ENCODE measurements around the gene MAP3K14. TPM values are rescaled to one million over a fixed set of nuclear protein-coding genes. Genes with fewer than 3 reads are reported as not detected.

The MAP3K14 gene
- total and polyA plus RNA-seq, 10 of the 15 experiments (the other 5 are each of a cell fraction or from before 2014, with no cell fraction given), result 2.1 to 33.3 (median 19.7) TPM

DNA sequence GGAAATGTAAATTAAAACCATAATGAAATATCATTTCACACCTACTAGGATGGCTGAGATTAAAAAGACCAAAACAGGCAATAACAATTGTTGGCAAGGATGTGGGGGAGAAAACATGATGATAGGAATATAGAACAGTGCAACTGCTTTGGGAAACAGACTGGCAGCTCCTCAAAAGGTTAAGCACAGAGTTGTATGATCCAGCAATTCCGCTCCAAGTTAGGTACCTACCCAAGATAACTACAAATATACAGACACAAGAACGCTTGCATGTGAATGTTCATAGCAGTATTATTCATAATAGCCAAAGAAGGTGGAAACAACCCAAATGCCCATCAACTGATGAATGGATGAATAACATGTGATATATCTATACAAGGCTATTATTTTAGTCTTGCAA, 35.0 kb upstream of the MAP3K14 start:
- Histone ChIP-seq H3K9ac (ENCODE audit: control insufficient read depth, insufficient read depth, low read length) (no peak overlapping the region), H2AFZ (ENCODE audit: control insufficient read depth, low read depth, low read length) (no peak overlapping the region), H3K4me2 (ENCODE audit: control insufficient read depth, insufficient read depth) (no peak overlapping the region), H3K4me1 (ENCODE audit: control insufficient read depth, insufficient read depth, low read length) (peaks cover 15% of the 10 kb centered on the region), H4K20me1 (ENCODE audit: control insufficient read depth, insufficient read depth) (no peaks in the 10 kb centered on the region), H3K27ac (ENCODE audit: control insufficient read depth, insufficient read depth) (no peak overlapping the region), H3K4me3 (no peak overlapping the region), H3K79me2 (ENCODE audit: control insufficient read depth, insufficient read depth, low read length) (no peaks in the 10 kb centered on the region), H3K9me3 (replicated peaks; ENCODE audit: control insufficient read depth, insufficient read depth, low read length) (peaks cover 5% of the 10 kb centered on the region), H3K36me3 (ENCODE audit: control insufficient read depth in 2 of 2, insufficient read depth in 2 of 2, low read length in 1 of 2) (no peaks in the 10 kb centered on the region), H3K27me3 (replicated peaks in 1 of 2; ENCODE audit: control insufficient read depth in 2 of 2, insufficient read depth in 2 of 2, low read length in 1 of 2) (no peaks in the 10 kb centered on the region)
- DNase-seq (ENCODE audit: low read depth, low spot score), result no peak
- intact Hi-C loops (cut with micrococcal nuclease; ENCODE audit: unreplicated experiment) (no loop called here), in situ Hi-C loops (cut with MboI) (no loop called here)
- ATAC-seq, result no peak
- RAD21 ChIA-PET (ENCODE audit: unreplicated experiment), result no interaction called here
- no peak for FAIRE-seq
- BruUV-seq (replicated peaks), result no TSS peak
- TF ChIP-seq KLF5 (IDR thresholded peaks at IDR 0.05; ENCODE audit: partially characterized antibody) (peak; percentile 49), SIN3A (IDR thresholded peaks at IDR 0.05; ENCODE audit: low read depth, low read length) (no peak), CBX5 (IDR thresholded peaks at IDR 0.05; ENCODE audit: low read depth) (0 out of 2 replicates have a peak, but pooled peaks have one; percentile 56), NFXL1 (IDR thresholded peaks at IDR 0.05; ENCODE audit: borderline replicate concordance) (no peak), SMAD5 (IDR thresholded peaks at IDR 0.05; ENCODE audit: low read depth) (no peak), STAT1 (conservative IDR thresholded peaks at IDR 0.05) (no peak), MEF2B (IDR thresholded peaks at IDR 0.05; ENCODE audit: partially characterized antibody, poor library complexity, severe bottlenecking) (no peak)
- TF ChIP-seq, protein P1, sequence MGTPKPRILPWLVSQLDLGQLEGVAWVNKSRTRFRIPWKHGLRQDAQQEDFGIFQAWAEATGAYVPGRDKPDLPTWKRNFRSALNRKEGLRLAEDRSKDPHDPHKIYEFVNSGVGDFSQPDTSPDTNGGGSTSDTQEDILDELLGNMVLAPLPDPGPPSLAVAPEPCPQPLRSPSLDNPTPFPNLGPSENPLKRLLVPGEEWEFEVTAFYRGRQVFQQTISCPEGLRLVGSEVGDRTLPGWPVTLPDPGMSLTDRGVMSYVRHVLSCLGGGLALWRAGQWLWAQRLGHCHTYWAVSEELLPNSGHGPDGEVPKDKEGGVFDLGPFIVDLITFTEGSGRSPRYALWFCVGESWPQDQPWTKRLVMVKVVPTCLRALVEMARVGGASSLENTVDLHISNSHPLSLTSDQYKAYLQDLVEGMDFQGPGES (IDR thresholded peaks at IDR 0.05), result no peak
- TF ChIP-seq, protein P2, sequence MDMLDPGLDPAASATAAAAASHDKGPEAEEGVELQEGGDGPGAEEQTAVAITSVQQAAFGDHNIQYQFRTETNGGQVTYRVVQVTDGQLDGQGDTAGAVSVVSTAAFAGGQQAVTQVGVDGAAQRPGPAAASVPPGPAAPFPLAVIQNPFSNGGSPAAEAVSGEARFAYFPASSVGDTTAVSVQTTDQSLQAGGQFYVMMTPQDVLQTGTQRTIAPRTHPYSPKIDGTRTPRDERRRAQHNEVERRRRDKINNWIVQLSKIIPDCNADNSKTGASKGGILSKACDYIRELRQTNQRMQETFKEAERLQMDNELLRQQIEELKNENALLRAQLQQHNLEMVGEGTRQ (IDR thresholded peaks at IDR 0.05; ENCODE audit: borderline replicate concordance, low read depth, low read length), result no peak
- TF ChIP-seq, protein P3, sequence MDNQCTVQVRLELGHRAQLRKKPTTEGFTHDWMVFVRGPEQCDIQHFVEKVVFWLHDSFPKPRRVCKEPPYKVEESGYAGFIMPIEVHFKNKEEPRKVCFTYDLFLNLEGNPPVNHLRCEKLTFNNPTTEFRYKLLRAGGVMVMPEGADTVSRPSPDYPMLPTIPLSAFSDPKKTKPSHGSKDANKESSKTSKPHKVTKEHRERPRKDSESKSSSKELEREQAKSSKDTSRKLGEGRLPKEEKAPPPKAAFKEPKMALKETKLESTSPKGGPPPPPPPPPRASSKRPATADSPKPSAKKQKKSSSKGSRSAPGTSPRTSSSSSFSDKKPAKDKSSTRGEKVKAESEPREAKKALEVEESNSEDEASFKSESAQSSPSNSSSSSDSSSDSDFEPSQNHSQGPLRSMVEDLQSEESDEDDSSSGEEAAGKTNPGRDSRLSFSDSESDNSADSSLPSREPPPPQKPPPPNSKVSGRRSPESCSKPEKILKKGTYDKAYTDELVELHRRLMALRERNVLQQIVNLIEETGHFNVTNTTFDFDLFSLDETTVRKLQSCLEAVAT (IDR thresholded peaks at IDR 0.05), result no peak
- CTCF ChIA-PET, result interaction anchor here (0.6 kb wide), 1 partner anchor 118 kb away, joined by 3 read pairs; no protein-coding TSS in a partner anchor
- SMC1A ChIA-PET (ENCODE audit: uncharacterized antibody, unreplicated experiment), result interaction anchor here (2.6 kb wide), 1 partner anchor 22 kb away, joined by 8 read pairs; no protein-coding TSS in a partner anchor
- POLR2A ChIA-PET, result interaction anchor here (0.8 to 0.9 kb wide), 2 partner anchors 22 to 40 kb away, joined by 4 to 5 read pairs; no protein-coding TSS in a partner anchor
- 100% methylated on average over 2 of the region's 2 CpGs for WGBS (ENCODE audit: insufficient coverage, insufficient replicate concordance, low lambda C conversion rate, missing lambda C conversion rate)

Data from GM12878 (cell line).